ENCODE results near the gene SGPP1.

GRCh38 chr14:63745858-63746425 is 18.1 kb upstream of the SGPP1 start:
- TF ChIP-seq POLR2A (IDR thresholded peaks at IDR 0.05; ENCODE audit: low read length) (no peak), GATA1 (IDR thresholded peaks at IDR 0.05; ENCODE audit: low read depth, low read length) (no peak)
